NCI-H774 (cell line): ENCODE measurements around the gene ZFP28.

Experiments used
- DNase-seq: peaks from one replicate; lab custom pipeline; 2025; lab: John Stamatoyannopoulos, UW

Gene ZFP28

GRCh38 chr19:56596676-56597075 lies 57.9 kb downstream of the ZFP28 start:
- DNase-seq, result no peak

GRCh38 chr19:56597696-56598095 lies 58.9 kb downstream of the ZFP28 start:
- no peak for DNase-seq

GRCh38 chr19:56601375-56601774 lies 62.6 kb downstream of the ZFP28 start:
- no peak for DNase-seq

- DNase-seq, result no peak
Observed at GRCh38 chr19:56603829-56604228, 65.1 kb downstream of the ZFP28 start.
